NCI-H128 (cell line): ENCODE results near the gene SFTPB.
"Not testable (repeated sequence)": the region's sequence is repeated elsewhere in the genome, so short reads cannot be mapped to it uniquely, and the experiment has no call there.

Source experiments
- DNase-seq: peaks from one replicate; lab custom pipeline; 2025; ENCODE audit not compliant: unreplicated experiment; lab: John Stamatoyannopoulos, UW

Gene SFTPB

GRCh38 chr2:85668009-85668856 is at the start of gene SFTPB:
Gene SFTPB, minus strand, starts transcription at chr2:85668199. Its CDS starts 16 bp downstream, at chr2:85668183.
- DNase-seq = no peak

DNA sequence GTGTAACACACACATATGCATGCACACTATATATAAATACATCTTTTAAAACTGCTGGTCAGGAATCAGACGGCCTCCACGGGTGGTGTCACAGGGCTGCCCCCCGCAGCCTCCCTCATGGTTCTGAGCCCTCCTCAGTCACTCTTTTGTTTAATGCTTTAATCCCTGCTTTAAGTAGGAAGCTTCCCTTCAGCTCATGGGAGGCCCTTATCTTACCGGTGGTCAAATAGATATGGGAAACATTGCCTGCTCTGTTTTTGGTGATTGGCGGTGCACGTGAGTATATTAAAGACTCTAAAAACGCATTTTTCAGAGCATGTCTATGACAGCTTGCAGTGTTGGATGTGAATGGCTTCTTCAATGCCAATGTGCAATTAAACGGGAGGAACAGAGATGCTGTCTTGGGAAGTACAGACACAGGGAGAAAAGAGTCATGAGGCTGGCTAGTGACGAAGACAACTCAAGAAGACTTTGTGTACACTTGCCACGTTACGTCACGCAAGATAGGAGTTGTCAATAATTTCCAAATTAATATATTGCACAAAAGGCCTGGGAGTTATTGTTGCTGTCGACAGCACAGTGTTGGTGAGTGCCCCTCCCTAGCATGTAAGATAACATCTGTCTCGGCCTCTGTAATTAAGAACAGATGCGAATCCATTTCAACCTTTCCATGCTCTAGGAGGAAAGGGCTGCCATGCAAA is 49.5 kb upstream of the SFTPB start:
- DNase-seq = no peak

DNA sequence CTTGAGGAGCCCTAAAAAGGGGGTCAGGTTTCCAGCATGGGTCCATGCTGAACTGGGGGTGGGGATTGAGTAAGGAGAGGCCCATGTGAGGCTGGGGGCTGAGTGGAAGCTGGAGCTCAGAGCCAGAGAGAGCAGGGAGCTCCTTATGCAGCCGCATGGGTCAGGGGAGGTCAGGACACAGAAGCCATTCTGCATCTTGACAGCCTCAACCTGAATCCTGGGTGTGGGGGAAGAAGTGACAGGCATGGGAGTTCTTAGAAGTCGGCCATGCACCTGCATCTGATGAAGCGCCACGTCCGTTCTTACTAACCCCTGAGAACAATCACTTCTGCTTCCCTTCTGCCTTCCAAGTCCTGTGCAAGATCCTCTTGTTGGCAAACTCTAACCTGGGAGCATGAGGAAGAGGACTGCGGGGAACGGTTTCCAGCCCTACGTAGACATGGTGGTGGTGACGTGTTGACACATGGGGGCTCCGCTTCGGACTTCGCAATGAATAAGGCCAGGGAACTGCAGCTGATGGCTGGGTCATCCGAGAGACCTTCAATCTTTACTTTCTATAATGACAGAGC is 48.4 kb upstream of the SFTPB start:
- DNase-seq = no peak

GRCh38 chr2:85714841-85715240 is 46.8 kb upstream of the SFTPB start:
- DNase-seq = no peak

DNA sequence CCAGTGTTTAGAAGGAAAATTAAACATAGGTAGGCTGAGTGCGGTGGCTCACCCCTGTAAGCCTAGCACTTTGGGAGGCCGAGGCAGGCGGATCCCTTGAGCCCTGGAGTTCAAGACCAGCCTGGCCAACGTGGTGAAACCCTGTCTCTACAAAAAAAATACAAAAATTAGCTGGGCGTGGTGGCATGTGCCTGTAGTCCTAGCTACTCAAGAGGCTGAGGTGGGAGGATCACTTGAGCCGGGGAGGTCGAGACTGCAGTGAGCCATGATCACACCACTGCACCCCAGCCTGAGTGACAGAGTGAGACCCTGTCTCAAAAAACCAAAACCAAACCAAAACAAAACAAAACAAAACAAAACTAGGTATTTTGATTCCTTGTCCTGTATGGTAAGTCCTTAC is 46.4 kb upstream of the SFTPB start:
- not testable (repeated sequence) for DNase-seq

- peak; percentile 74 for DNase-seq
Measured at GRCh38 chr2:85713836-85714235, 45.8 kb upstream of the SFTPB start.

DNA sequence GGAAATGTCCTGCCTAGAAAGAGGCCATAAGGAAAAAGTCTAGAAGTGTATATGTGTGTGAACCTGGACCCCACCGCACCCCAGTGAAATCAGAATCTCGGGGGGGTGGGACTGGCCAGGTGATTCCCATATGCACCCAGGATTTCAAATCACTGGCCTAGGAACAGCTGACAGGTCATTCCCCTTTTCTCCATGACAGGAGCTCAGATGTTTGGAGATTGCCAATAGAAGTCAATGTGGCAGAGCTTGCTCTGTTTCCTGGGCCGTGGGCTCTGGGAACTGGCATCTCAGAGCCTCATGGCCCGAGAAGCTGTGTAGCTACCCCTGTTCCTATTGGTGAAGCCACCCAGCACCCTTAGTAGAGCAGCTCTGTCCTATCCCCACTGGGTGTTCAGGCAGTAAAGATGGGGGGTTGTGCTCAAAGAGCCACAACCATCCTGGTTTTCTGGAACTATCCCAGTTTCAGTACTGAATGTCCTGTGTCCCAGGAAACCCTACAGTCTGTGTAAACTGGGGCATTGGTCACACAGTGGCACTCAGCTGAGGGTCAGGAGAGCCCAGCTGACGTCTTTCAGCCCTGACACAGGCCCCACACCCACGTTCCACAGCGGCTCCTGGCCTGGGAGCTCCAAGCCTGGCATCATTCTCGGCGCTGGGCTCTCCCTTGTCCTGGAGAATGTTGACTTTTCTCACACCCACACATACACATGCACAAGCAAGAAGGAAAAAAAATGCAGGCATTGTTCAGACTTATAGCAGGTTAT is 45.0 kb upstream of the SFTPB start:
- no peak for DNase-seq

GRCh38 chr2:85712336-85712735 is 44.3 kb upstream of the SFTPB start:
- no peak for DNase-seq

DNA sequence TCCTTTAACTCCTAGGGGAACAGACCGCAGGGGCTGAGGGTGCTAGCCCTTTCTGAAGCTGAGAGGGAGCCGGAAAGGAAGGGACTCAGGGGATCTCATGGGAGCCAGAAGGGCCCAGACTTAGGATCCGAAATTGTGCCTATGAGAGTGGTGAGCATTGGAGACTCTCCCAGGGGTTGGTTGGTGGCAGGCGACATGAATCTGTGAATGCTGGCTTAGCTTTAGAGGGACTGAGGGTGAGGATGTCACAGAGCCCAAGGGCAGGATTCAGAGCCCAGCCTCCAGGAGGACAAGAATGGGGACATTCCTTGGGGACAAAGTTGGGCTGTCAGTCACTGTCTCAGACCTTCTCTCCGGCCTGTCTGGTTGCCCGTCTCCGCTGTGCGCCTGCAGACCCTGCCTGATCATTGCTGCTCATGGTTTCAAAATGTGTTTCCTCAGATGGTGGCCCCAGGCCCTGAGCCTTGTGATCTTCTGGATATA is 43.6 kb upstream of the SFTPB start:
- DNase-seq = no peak

- no peak for DNase-seq
Measured at GRCh38 chr2:85710687-85711577, 42.9 kb upstream of the SFTPB start.

GRCh38 chr2:85709401-85709811 is 41.4 kb upstream of the SFTPB start:
- DNase-seq = no peak

GRCh38 chr2:85708641-85709040 is 40.6 kb upstream of the SFTPB start:
- no peak for DNase-seq

DNA sequence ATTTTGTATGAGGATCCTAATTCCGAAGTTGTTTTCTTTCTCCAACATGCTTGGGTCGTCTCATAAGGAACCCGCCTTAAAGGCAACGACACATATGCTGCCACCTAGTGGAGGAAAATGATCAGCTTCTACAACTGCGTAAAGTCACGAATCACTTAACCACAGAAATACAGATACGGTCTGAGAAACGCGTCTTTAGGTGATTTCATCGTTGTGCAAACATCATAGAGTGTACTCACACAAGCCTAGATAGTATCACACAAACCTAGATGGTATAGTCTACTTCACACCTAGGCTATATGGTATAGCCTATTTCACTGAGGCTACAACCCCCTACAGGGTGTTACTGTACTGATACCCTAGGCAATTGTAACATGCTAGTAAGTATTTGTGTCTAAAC is 39.3 kb upstream of the SFTPB start:
- DNase-seq = peak; percentile 21

DNA sequence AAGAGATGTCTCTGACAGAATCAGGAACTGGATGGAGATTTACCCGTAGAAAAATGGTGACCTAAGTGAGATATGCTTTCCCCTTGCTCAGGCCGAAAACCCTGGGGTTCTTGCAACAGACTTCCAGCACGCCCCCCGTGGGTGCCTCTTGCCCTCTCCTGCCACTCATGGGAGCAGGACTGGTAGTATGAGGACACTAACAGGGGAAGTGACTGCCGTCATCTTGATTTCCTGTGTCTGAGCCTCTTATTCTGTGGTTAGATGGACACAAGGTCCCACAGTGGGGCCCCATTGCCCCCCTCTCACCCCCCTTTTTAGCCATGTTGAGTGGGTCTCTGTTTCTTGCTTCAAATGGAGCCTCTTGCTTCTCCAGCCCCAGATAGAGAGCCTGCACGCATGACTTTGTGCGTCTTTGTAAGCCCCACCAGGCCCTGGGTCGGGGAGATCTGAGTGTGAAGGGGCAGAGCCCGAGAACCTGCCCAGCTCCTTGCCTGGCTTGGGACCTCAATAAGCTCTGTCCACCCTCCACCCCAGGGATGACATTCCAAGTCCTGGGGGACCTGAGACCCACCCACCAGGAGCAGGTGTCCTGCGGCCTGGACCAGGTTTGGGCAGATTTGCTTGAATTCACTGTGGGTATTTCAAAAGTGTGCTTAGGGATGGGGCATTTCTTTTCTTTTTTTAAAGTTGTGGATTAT is 38.7 kb upstream of the SFTPB start:
- no peak for DNase-seq

DNA sequence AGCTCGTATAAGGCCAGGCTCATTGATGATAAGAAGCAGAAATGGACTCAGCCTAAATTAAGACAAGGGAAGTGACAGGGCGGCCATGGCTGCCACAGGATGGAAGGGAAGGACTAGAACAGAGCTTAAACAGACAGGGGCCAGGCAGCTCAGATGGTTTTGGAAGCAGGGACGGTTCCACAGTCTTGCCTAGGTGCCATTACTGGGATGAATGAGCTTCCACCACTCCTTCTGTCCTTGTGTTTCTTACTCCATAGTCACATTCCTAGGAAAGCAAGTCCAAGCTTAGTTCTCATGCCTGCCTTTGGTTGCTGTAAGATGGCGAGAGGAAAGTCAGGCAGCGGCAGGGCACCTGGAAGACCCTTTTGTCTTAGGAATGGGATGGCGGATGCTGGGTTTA is 38.1 kb upstream of the SFTPB start:
- no peak for DNase-seq

GRCh38 chr2:85705680-85706039 is 37.7 kb upstream of the SFTPB start:
- DNase-seq = no peak

DNA sequence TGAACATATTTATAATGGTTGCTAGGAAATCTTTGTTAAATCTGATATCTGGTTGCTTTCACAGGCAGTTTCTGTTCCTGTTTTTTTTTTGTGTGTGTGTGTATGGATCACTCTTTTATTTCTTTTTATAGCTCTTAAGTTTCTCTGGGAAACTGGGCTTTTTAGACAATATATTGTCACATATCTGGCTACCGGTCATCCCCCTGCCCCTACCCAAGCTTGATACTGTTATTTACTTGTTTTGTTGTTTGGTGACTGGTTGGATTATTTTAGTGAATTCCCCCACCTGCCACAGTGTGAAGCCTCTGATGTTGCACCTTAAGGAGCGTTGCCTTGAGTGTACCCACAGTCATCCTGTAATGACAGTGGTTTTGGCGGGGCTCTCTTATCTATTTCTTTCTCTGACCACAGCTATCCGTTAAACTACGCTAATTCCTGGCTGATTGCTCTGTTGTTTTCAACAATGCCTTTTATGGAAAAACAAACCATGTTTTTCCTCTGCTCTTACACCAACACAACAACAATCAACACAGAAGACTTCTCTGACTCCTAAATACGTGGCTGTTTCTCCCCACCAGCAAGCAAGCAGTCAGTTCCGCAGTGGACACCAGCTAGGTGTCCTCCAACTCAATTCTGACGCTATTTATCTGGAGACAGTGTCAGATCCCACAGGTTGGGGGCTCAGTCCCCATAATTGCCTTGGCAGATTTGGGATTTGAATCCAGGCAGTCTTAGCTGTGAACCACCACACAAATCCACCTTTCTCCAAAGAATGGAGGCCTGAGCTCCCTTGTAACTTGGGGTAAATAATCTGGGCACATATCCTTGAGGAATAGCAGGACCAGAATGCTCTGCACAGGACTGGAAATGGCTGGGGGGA is 37.0 kb upstream of the SFTPB start:
- DNase-seq = no peak

DNA sequence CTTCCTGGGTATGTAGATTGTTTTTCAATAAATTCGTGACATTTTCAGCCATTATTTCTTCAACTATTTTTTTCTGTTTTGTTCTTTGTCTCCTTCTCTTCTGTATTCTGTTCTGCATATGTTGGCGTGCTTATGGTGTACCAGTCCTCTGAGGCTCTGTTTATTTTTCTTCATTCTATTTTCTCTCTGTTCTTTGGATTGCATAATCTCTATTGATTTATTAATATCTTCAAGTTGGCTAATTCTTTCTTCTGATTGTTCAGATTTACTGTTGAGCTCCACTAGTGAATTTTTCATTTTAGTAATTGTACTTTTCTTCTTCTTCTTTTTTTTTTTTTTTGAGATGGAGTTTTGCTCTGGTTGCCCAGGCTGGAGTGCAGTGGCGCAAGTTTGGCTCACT is 36.0 kb upstream of the SFTPB start:
- DNase-seq = no peak

DNA sequence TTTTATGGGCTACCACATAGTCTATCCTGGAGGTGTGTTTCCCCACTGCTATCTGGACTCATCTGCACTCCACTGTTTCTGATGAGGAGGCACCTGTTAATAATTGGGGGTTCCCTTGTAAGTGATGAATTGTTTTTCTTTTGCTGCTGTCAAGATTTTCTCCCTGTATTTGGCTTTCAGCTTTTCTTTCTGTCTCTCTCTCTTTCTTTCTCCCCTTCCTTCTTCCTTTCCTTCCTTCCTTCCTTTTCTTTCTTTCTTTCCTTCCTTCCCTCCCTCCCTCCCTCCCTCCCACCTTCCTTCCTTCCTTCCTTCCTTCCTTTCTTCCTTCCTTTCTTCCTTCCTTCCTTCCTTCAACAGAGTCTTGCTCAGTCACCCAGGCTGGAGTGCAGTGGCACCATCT is 35.3 kb upstream of the SFTPB start:
- DNase-seq = no peak
